Tibial nerve (tissue), 3 donors: ENCODE data around the gene ASTN2.

ENCODE experiments used
- CTCF ChIP-seq, 5 experiments: fragments of 200-600 bp in 3 of 5; fragments of 450-650 bp in 2 of 5; sonication (generic) in 3 of 5; IDR thresholded peaks; one replicate each; pipeline ENCODE4 v1.5.1; 2016 to 2019; ENCODE audit warnings: antibody characterized with exemption in 5 of 5, mild to moderate bottlenecking in 3 of 5, moderate library complexity in 2 of 5
- POLR2A ChIP-seq, 2 donors: fragments of 450-650 bp; IDR thresholded peaks; one replicate each; pipeline ENCODE4 v1.6.1; 2017; ENCODE audit warnings: antibody characterized with exemption in 2 of 2, mild to moderate bottlenecking in 2 of 2, moderate library complexity in 2 of 2

GRCh38 chr9:117125531-117125930 lies 289.3 kb downstream of the ASTN2 start:
- TF ChIP-seq CTCF (IDR thresholded peaks at IDR 0.05) (no peak), POLR2A (IDR thresholded peaks at IDR 0.05) (no peak)
